ENCODE results near the gene MIF.
"Not testable (repeated sequence)": the region's sequence is repeated elsewhere in the genome, so short reads cannot be mapped to it uniquely, and the experiment has no call there.

MIF gene

GRCh38 chr22:23893945-23894709, at the start of gene MIF:
TSS of gene MIF (plus strand) at chr22:23894383. CDS start at chr22:23894475, 92 bp downstream.
- DNase-seq (ENCODE audit: low spot score) = peak; percentile 79

- no peak for DNase-seq (ENCODE audit: low spot score)
Measured at GRCh38 chr22:23844739-23845202, 49.4 kb upstream of the MIF start.

GRCh38 chr22:23845265-23846080, 48.7 kb upstream of the MIF start:
- DNase-seq (ENCODE audit: low spot score) = no peak

GRCh38 chr22:23846081-23846469, 48.1 kb upstream of the MIF start:
- DNase-seq (ENCODE audit: low spot score) = no peak

- no peak for DNase-seq (ENCODE audit: low spot score)
Measured at GRCh38 chr22:23847310-23847920, 46.8 kb upstream of the MIF start.

- DNase-seq (ENCODE audit: low spot score) = no peak
Measured at GRCh38 chr22:23847991-23848864, 46.0 kb upstream of the MIF start.

GRCh38 chr22:23849009-23850006, 44.9 kb upstream of the MIF start:
- DNase-seq (ENCODE audit: low spot score) = peak; percentile 66

- no peak for DNase-seq (ENCODE audit: low spot score)
Measured at GRCh38 chr22:23850136-23850611, 44.0 kb upstream of the MIF start.

GRCh38 chr22:23856721-23857605, 37.2 kb upstream of the MIF start:
- DNase-seq (ENCODE audit: low spot score) = peak; percentile 66

- peak; percentile 93 for DNase-seq (ENCODE audit: low spot score)
Measured at GRCh38 chr22:23857606-23858483, 36.3 kb upstream of the MIF start, which contains the start of gene SLC2A11. TSS of gene SLC2A11 (plus strand) at chr22:23857875. CDS start at chr22:23858000, 125 bp downstream.

- no peak for DNase-seq (ENCODE audit: low spot score)
Measured at GRCh38 chr22:23858484-23858815, 35.7 kb upstream of the MIF start.

GRCh38 chr22:23859201-23859600, 35.0 kb upstream of the MIF start:
- no peak for DNase-seq (ENCODE audit: low spot score)

GRCh38 chr22:23860187-23860586, 34.0 kb upstream of the MIF start:
- DNase-seq (ENCODE audit: low spot score) = not testable (repeated sequence)

- DNase-seq (ENCODE audit: low spot score) = no peak
Measured at GRCh38 chr22:23862103-23862502, 32.1 kb upstream of the MIF start.

- DNase-seq (ENCODE audit: low spot score) = not testable (repeated sequence)
Measured at GRCh38 chr22:23864499-23865154, 29.6 kb upstream of the MIF start.

- DNase-seq (ENCODE audit: low spot score) = no peak
Measured at GRCh38 chr22:23868580-23868979, 25.6 kb upstream of the MIF start.

GRCh38 chr22:23874871-23875270, 19.3 kb upstream of the MIF start:
- no peak for DNase-seq (ENCODE audit: low spot score)

GRCh38 chr22:23875801-23876200, 18.4 kb upstream of the MIF start:
- no peak for DNase-seq (ENCODE audit: low spot score)

All from cerebellar cortex (tissue), 1 donor.